GM19238 (cell line): ENCODE measurements around the gene ZEB2.

Experiments
- DNase-seq: peaks from one replicate; pipeline ENCODE4 v3.0.0; 2011; ENCODE audit warnings: low spot score; ENCODE audit not compliant: insufficient read length

Gene ZEB2

DNA sequence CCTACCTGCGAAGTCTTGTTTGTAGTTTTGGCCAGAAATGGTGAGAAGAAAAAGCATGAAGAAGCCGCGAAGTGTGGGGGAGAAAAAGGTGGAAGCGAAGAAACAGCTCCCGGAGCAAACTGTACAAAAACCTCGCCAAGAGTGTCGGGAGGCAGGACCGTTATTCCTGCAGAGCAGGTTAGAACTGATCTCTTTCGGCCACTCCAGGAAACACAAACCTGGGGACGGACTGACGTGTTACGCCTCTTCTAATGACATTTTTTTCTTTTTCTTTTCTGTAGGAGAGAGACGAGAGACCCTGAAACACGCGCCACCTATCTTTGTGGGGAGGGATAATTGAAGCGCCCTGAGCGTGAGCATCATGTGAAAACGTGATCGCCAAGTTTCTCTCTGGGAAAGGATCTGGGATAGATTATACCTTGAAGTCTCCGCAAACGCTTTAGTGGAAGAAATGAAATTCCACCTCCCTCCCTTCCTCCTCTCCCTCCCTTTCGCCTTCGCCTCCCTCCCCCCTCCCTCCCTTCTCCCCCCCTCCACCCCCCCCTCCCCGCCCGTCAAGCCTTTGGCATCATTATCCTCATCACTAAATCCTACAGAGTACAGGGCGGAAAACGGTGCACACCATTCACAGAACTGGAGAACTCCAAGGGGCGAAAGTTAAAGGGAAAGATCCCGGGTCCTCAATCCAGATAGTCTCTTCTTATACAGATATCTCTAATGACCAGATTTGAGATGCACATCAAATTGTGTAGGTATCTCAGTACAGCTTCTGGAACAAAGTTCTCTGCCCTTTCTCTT is at the start of gene ZEB2:
TSS of gene ZEB2 (minus strand) at position 186 of the 798 bp plus-strand sequence. CDS start 2,769 bp downstream, outside the sequence.
- DNase-seq: no peak

- no peak for DNase-seq
These were observed 47.8 kb upstream of the ZEB2 start for GRCh38 chr2:144567745-144568144.

GRCh38 chr2:144566448-144566847 is 46.5 kb upstream of the ZEB2 start:
- no peak for DNase-seq

GRCh38 chr2:144560251-144560650 is 40.3 kb upstream of the ZEB2 start:
- no peak for DNase-seq

- DNase-seq: no peak
These were observed 39.8 kb upstream of the ZEB2 start for GRCh38 chr2:144559681-144560080.

DNA sequence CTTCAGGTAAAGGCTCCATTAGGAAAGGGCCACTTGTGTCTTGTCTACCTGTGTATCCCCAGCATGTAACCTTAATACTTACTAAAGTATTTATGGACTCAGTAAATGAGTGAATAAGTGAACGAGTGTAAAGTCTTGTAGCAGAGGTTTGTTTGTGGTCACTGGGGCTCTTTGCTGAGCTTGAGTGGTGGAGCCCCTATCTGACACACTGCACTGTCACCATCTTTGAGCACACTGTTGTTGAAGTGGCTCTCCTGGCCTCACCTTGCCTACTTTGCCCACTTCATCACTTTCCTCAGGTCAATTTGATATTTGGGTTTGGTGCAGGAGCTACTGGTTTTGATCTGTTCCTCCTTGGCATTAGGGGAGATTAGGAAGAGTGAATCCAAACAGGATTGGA is 39.3 kb upstream of the ZEB2 start:
- no peak for DNase-seq

DNA sequence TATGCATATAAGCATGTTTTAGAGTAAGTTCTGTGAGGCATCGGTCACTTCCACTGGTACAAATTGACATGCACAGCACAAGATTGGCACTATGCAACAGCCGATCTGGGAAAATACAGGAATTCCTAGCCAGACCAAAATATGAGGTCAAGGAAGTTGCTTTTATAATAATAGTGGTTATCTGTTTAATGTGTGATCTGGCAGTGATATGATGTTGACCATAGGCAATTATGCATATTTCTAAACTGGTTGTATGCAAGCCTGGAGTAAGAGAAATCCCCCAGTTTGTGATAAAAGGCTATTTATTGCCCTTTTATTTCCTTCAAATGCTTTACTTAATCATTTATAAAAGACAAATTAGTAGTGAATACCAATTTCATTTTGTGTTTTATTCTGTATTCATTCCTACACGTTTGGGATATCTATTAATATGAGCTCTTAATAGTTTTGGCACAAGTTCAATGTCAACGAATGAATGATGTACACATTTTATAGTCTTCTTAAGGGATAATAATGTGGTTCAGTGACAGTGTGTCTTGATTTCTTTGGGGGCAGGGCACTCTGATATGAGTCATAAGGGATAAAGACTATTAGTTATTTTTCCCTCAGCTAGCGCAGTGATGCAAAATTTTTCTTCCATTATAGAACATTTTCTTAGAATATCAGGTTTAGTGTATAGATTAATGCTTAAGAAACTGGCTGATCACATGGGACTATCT is 34.7 kb upstream of the ZEB2 start:
- no peak for DNase-seq

DNA sequence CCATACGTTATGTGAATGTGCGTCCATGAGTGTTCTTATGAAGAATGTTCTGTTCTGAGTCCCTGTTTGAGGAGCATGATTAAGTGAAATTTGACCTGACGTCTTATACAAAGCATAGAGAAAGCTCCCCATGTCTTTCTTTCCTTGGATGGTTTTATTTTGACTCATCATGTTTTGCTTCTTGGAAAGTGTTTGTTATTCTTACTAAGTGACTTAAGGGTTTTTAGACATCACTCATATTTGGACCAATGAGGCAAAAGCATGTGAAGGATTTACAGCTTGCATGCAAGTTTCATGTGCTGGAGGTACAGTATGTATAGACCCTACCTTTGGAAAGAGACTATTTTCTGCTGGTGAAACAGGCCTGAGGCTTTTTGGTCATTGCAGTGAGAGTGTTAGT is 33.5 kb upstream of the ZEB2 start:
- DNase-seq: no peak

DNA sequence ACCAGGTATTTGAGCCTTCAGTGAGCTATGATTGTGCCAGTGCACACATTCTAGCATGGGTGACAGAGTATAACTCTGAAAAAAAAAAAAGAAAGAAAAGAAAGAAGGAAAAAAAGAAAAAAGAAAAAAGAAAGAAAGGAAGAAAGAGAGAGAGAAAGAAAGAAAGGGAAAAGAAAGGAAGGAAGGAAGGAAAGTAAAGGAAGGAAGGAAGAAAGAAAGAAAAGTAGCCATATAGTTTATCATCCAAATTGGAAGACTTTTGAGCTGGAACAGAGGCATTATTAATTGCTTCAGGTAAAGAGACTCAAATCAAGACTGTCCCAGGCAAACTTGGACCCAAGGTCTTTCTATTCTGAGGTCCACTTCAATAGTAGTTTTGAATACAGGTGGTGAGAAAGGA is 32.9 kb upstream of the ZEB2 start:
- no peak for DNase-seq

DNA sequence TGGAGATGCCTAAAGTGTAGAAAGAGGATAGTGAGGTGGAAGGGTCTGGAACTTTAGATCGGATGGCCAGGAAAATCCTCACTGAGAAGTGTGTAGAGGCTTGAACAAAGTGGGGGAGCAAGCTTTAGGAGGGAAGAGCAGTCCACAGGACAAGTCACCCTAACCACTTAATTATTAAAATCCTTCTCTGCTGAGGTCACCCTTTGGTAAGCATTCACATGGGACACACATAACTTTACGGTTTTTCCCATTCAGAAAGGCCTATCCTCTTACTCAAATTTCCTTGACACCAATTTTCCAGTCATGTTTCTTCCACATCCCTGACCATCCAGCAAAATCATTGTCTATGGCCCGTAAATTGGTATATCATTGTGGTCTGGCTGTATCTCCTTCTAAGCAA is 31.0 kb upstream of the ZEB2 start:
- DNase-seq: no peak

DNA sequence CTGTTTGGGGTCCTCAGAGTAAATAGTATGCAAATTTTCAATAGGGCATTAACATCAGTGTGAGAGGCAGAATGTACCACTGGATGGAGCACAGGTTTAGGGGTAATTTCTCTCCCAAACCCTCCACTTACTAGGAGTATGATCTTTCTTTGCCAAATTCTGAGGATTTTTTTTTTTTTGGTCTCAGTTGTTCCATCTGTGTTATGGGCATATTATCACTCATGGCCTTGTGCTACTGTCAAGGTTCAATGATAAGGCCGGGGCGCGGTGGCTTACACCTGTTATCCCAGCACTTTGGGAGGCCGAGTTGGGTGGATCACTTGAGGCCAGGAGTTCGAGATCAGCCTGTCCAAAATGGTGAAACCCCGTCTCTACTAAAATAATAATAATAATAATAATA is 30.2 kb upstream of the ZEB2 start:
- no peak for DNase-seq

DNA sequence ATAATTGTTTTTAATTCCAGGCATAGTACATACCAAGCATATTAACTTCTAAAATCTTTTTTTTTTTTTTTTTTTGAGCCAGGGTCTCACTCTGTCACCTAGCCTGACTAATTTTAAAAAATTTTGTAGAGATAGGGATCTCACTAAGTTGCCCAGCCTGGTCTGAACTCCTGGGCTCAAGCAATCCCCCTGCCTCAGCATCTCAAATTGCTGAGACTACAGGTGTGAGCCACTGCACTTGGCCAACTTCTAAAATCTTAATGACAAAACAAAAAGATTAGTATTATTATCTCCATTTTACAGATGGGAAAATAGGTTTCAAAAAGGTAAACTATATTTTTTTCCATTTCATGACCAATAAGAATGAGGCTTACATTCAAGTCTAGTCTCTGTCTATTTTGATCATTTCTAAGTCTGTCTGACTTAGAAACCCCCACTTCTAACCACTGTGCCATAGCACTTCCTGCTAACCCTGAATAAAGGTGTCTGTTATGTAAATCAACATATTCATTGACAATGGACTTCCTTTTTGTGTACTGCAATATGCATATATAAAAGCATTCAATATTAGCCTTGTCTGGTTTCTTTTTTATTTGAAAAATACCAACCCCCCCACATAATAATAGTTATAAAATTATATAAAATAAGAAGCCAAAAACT is 28.7 kb upstream of the ZEB2 start:
- DNase-seq: no peak

DNA sequence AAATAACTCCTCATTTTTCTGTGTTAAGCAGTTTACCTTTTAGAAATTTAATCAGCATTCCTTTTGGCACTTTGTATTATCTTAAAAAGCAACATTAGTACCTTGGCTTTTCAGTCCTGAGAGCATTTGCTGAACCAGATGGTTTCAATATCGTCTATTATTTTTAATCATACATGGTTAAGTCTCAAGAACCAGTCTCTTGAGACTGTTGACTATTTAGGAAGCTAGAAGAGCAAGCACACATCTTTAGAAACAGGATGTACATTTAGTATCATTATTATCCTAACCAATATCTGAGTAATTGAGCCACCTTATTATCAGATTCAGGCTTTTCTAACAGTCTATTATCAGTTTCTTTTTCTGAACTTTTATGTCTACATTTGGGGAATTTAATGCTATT is 28.2 kb upstream of the ZEB2 start:
- DNase-seq: no peak

DNA sequence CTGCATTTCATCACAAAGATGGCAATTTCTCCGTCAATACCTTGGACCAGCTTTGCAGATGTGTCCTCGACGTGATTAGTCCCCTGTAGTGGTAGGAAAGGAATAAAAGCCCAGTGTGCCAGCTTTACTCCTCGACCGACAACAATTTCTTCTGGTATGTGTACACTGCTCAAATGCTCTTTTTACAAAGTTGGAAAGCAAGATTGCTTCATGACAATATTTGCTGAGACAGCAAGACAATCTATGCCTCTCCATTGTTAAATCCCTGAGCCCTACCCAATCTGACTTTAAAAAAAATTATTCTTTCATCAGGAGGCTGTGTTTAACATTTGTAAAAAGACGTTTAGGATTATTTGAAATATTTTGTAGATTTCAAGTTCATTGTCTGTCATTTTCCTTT is 27.6 kb upstream of the ZEB2 start:
- DNase-seq: no peak

DNA sequence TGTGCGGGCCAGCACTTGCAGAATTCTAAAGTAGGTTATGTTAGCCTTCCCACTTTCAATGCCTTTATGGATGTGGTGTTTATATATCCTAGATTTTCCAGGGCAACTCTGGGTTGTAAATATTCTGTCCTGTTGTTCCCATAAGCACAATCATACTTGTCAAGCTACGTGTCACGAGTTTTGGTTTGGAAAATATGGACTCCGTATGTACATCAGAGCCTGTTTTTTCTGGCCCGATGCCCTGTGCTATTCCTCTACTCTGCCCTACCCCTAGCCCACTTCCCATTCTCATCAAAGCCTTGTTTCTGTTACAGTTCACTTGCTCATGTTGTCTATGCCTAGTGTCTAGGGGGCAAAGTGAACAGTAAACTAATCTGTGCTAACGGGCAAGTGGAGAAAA is 27.0 kb upstream of the ZEB2 start:
- no peak for DNase-seq

DNA sequence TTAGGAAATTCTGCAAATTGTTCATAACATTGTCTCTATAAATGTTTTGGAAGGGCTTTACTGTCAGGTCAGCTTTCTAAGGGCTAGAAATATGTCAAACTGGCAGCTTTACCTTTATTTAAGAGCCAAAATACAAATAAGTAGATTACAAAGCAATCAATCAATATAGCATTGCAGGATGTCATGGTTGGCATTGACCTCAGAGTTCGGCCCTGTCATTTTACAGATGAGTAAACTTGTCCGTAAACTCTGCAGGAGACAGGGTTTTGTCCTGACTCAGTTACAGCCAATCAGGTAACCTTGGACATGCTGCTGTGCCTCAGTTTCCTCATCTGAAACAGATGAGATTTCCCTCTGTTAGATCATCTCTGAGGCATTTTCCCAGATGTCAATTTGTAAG is 25.9 kb upstream of the ZEB2 start:
- DNase-seq: no peak

DNA sequence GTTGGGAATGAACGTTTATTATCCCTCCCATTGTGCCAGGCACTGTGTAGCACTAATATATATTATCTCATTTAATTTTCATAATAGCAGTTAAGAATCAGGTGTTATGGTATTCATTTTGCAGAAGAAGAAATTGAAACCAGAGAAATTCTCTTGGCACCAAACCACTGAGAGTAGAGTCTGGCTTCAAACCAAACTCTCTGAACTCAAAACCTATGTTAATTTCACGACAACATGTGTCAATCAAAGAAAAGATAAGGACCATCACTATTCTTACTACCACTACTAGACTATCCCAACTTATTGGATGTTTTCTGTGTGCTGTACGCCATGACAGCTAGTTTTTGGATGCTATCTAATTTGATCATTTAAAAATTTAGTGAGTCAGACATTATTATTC is 24.1 kb upstream of the ZEB2 start:
- no peak for DNase-seq

GRCh38 chr2:144541396-144541795 is 21.5 kb upstream of the ZEB2 start:
- no peak for DNase-seq

DNA sequence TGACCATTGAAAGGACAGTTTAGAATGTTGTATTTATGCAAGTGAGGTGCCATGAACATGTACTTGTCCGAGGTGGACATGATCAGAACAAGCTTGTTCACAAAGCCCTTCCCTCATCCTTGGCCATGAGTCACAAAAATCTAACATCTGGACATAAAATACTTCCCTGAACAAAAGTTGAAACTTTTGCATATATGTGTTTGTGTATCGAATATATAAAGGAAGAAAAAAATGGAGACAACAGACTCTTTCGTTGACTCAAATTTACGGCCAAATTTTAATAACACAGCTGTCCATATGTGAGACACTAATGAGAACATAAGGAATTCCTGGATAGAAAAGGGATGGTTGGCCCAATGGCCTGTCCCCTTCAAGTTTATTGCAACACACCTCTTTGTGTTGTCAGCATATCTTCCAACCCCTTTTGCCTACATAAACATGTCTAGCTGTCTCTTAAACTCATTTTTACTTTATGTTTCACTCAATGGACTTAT is 19.4 kb upstream of the ZEB2 start:
- DNase-seq: no peak

DNA sequence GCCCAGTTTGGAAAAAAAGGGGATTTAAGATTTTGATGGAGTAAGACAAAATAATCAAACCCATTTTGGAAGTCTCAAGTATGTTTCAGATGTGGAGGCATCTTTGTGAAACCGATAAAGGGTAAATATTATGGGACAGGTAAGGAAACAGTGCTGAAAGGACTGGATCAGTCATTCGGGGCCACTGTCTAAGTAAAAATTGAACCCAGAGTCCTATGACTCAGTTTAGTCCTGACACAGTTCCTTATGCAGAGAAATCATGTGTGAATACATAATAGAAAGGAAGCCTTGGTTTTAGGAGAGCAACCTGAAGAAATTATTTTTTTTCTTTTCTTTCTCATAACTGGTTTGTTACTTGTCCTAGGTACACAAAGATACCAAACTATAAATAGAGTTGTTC is 15.4 kb upstream of the ZEB2 start:
- no peak for DNase-seq

DNA sequence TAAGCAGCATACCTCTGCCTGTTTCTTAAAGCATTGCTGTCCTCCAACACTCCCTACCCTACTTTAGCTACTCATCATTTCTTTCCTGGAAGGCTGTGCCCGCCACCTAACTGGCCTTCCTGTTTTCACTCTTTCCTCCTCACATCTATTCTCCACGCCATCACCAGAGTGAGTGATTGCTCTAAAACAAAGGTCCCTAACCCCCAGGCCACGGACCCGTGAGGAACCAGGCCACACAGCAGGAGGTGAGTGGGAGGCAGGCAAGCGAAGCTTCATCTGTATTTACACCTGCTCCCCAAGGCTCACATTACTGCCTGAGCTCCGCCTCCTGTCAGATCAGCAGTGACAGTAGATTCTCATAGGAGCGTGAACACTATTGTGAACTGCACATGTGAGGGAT is 13.3 kb upstream of the ZEB2 start:
- DNase-seq: no peak

DNA sequence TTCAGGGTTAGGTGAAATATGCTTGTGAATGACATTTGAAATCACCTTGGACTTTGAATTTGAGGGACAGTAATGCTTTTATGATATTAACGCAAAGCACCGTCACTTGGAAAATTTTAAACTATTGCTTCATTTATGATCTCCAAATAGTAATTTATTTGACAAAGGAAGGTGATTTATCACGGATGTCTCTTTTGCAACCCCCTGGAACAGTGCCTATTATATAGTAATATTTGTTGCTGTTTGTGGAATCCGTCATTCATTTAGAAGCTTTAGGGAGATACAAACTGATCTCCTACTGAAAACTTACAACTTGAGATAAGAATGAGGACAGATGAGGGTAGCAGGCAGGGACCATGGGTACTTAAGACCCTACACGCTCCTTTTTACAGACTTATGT is 10.7 kb upstream of the ZEB2 start:
- no peak for DNase-seq
